Activated gamma-delta T cell treated with Interleukin-2 at 50 U/mL for 16 hours (primary cell): ENCODE data around the gene NUMA1.

Source experiments
- DNase-seq: peaks from one replicate; pipeline ENCODE4 v3.0.0-alpha.2; 2020

Gene NUMA1

GRCh38 chr11:72048766-72049460 lies 31.4 kb downstream of the NUMA1 start:
- no peak for DNase-seq

DNA sequence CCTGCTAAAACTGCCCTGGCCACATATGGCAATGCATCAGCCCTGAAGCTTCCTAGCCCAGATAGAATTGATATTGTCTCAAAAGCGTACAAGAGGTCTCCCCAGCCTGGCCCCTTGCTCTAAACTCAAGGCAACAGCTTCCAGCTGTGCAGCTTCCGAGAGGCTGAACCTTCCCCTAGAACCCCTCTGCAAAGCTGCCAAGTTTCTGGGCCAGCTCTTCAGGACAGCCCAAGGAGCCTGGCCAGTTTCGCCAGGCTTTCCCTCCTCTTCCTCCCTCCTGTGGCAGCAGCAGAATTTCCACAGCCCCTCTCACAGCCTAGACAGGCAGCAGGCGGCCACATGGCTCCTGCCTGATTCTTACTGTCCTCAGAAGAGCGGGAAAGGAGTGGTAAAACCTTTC lies 34.5 kb downstream of the NUMA1 start:
- no peak for DNase-seq

DNA sequence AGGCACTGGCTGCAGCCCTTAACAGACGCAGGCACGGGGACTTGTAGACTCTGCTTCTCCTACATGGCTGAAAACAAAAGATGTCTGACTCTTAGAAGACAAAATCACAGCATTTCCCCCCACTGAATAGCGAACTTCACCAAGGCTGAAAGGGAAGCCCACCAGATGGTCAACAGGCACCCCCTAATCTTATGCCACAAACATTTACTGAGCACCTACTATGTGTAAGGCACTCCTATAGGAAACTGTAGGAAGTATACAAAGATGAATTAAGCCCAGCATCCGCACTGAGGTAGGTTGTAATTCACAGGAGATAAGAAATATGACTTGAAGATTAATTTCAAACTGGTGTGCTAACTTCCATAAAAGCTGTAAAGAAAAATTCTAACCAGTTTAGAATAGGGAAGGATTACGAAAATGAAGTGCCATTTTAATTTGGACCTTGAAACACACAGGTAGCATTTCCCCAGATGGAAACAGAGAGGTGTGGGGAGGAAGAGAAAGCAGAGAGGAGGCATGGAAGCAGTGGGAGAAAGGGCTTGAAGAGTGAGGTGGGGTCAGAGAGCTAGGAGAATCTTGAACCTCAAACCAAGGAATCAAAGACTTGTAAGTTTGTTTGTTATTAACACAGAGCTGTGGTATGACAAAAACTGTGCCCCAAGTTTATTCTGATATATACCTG lies 38.1 kb downstream of the NUMA1 start:
- DNase-seq, result no peak

DNA sequence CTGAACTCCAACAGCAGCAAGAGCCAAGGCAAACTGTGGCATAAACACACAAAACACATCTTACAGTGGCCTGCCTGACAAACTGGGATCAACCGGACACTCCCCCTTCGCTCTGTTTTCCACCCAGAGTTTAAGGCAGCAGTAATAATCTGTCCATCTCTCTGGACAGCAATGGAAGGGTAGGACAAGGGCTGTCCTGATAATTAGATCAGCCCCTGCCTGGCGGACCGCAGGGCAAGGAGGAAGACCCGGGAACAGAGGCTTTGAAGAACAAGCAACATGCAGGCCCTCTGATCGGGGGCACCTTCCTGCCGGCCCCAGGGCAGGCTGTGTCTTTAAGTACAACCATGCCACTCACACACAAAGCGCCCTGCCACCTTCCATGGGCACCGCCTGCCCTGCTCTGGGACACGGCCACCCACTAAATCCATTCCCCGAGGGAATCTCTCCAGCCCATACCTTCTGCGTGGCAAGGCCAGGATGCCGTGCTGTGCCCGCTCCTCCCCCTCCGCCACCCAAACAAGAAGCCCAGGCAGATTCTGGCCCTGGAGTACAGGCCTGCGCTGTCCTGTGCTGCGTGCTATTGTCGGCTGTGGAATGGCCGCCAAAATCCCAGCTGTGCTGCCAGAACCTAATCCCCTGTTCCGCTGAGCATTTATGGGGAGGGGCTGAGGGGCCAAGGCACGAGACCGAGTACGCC lies 38.8 kb downstream of the NUMA1 start:
- DNase-seq, result peak; percentile 46

DNA sequence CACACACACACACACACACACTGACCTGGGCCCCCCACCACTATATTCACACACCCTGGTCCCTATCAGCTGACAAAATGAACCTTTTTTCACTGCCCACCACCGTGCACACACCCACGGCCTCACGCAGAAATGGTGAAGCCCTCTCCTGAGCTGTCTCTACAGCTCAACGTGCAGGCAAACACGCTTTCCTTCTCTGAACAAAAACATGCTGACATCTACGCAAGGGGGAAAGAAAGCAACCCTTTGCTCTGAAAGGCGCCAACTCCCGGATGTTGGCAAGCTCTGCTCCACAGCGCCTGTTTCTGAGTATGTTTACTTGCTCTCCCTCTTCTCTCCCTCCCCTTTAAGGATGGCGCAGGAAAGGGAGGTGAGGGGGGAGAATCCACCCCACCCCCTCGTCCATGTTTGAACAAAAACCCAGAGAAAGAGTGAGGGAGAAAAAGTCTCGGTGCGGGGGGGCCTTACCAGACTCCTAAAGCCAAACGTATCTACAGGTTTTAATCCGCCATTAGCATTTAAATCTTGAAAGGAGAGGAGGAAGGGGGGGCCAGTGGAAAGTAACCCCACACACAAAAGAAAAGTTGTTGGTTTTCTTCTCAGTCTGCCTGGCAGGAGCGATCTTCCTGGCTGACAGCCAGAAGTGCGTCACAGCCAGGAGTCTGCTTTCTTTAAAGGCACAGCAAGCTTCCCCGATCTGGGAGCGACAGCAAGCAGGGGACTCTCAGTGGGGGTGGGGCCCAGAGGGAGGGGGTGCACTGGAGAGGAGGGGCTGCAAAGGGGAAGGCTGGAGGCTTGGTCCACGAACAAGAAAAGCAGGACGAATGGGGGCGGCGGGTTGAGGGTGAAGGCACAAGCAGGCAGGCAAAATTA lies 39.6 kb downstream of the NUMA1 start:
- DNase-seq, result peak; percentile 73

GRCh38 chr11:72039856-72040401 lies 40.4 kb downstream of the NUMA1 start:
- DNase-seq, result no peak

DNA sequence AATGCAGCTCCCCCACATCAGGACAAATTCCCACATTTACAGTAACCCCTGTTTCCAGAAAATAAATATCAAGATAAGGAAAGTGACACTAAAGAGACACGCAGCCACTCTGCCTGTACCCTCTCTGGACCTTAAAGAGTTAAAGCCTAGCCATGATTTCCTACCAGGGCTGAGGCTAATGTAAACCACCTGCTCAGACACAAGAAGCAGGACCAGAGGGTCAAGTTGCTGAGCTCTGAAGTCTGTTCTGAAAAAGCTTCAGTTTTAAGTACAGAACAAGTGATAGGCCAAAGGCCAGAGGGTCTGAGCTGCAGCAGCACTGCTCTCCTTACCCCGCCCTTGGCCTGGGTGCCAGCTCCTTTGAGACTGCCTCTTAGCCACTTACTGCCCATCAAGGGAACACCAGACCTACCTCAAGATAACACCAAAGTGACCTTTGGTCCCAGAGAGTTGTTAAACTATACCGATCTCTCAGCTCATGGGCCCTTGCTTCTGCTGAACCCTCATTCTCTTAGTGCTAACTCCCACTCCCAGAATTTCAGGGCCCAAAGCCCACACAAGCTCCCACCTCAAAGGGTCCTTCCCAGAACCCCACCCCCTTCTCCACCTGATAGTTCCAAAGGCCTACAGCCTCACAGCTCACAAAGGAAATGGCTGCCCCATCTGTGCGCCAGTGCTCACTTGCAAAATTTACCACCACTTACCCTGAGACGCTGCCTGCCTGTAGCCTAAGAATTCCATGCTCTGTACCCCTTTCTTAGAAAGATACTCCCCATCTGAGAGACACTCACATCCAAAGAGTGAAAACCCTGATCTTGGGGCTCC lies 41.1 kb downstream of the NUMA1 start:
- no peak for DNase-seq

DNA sequence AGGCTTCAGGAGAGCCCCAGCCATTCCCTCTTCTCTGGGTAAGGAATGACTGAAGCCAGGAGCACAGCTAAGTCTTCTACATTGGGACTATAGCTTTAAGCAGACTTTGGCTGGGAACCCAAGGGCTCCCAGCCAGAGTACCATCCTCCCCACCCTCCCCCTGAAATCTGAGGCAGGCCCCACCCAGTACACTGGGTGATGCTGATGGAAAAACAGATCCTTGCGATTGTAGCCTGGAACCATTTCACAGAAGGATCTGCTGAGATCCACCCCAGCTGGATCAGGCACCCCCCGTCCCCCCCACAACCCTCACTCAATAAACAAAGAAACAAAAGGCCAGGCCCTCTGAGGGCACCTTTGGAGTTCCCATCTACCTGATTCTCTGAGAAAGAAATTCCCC lies 41.9 kb downstream of the NUMA1 start:
- DNase-seq, result no peak

DNA sequence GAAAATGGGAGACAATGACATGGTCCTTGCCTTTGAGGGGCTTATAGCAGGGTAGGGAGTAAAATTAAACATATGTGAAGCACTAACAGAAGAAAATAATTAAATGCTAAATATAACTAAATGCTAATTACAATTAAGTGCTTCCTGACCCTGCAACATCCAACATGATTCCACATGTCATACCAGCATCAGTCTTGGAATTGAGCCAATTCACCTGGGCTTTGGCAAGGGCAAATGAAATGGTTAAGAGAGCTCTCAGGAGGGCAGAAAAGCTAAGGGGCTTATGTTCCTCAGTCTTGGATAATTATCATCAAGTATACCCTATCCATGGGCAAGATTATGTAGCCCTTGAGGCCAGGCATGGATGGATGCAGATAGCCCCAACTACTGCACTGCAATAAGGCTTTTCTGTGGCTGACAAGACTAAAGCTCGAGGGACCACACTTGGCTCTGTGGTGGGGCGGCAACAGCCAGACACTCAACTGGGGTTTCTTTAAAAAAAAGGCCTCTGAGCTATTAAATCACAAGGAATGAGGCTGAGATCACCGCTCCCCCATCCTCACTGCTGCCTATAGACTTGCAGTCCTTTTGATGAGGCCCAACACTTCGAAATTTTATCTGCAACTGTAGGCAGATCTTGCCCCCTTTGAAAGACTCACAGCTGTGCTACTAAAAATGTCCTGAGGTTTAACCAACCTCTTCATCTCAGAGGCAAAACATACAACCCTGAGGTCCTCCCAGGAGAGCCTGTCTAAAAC lies 42.6 kb downstream of the NUMA1 start:
- no peak for DNase-seq

DNA sequence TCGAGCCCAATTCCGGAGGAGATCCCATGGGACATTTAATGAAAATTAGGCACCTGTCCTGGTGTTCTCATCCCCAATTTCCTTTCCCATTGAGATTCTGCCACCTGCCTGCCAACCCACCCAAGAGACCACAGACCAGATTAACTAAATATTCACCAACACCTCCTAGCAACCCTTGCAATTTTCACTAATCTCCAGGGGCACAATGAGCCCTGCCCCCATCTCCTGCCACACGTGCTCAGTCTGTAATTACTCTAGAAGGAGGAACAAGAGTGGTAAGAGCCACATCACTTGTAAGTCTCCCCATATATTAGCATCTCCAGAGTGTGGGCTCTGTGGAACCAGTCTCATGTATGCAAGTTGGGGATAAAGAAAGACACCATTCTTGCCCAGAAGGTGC lies 43.7 kb downstream of the NUMA1 start:
- DNase-seq, result no peak

DNA sequence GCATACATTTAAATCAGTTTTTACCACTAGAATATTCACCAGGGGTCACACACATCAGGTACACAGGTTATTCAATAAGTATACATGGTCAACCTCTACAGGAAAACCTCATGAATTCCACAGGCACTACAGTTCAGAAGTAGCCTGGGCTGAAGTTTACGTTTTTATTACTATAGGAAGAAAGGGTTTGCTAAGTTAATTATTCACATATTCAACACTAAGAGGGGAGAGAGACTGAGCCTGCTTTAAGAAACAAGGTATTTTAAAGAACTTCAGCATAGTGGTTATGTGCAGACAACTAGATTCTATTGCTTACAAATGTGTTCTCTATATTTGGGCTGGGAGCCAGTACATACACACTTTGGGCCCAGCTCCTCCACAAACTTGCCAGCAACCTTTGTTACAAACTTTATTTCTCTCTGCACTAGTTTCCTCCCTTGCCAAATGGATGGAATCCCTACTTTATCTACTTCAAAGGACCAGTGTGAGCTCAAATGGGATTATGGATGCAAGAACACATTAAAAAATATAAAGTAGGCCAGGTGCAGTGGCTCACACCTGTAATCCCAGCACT lies 49.8 kb downstream of the NUMA1 start:
- no peak for DNase-seq

DNA sequence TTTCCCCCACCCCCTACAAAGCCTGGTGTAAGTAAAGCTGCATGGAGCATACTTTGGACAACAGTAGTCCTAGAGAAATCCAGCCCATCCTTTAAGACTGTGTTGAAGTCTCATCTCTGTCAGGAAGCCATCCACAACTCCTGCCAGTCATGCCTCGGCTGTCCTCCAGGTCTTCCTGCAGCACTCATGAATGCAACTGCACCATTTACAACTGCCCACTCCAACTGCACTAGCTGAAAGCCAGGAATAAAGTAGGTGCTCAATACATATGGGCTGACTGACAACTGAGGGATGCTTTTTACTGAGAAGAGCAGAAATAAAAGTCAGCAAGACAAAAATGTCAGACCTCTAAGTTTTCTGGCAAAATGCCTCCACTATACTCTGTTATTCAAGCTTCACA lies 54.3 kb downstream of the NUMA1 start:
- no peak for DNase-seq

- DNase-seq, result no peak
These were observed 56.1 kb downstream of the NUMA1 start for GRCh38 chr11:72024069-72024754.

- no peak for DNase-seq
These were observed 57.0 kb downstream of the NUMA1 start for GRCh38 chr11:72023335-72023734.

DNA sequence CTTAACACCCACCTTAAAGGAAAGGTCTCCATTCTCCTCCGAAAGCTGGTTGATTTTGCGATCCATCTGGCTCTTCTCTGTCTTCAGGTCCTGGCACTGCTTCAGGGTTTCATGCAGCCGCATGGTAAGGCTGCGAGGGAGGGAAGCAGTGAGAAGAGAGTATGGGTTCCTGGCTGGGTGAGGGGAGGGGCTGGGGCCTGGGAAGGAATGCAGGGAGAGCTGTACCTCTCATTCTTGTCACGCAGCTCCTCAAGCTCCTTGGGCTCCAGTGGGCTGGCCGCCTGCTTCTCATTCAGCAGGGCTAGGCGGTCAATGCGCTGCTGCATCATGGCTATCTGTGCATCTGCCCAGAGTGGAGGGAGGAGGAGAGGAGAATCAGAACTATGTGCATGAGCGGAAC lies 62.2 kb downstream of the NUMA1 start:
- DNase-seq, result no peak

- DNase-seq, result no peak
These were observed 64.8 kb downstream of the NUMA1 start for GRCh38 chr11:72015511-72016061.

DNA sequence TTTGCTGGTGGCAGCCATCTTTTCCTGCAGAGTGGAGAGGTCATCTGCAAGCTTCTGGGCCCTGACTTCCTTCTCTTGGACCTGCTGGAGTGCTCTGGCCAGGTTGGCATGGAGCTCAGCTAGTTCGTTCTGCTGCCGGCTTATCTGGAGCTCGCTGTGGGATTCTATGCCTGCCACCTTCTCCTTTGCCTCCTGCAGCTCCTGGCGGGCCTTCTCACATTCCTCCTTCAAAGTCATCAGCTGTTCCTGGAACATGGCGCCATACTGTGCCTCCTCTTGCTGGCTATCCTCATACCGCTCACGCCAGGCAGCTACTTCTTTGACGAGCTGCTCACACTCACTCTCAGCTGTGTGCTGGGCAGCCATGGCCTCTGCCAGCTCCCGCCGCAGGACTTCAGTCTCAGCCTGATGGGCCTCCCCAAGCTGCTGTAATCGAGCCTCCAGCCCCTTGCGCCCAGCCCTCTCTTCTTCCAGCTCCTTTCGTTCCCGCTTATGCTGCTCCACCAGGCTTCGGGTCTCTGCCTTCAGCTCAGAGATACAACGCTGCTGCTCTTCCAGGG lies 65.5 kb downstream of the NUMA1 start:
- DNase-seq, result no peak

GRCh38 chr11:72013765-72014711 lies 66.3 kb downstream of the NUMA1 start:
- no peak for DNase-seq
